NK-92 treated with Interleukin-12 subunit alpha and Interleukin-12 subunit beta, amount 100 ng/mL, for 24 hours (cell line): ENCODE data around the gene C1orf87.

Source experiments
- DNase-seq: peaks from one replicate; lab custom pipeline; 2025; lab: John Stamatoyannopoulos, UW

Gene C1orf87

GRCh38 chr1:60059468-60059867 is 14.1 kb downstream of the C1orf87 start:
- no peak for DNase-seq

- DNase-seq = no peak
Measured at GRCh38 chr1:60055336-60055735, 18.2 kb downstream of the C1orf87 start.

- DNase-seq = no peak
Measured at GRCh38 chr1:60054374-60054773, 19.2 kb downstream of the C1orf87 start.

- DNase-seq = no peak
Measured at GRCh38 chr1:60052601-60053000, 21.0 kb downstream of the C1orf87 start.

- no peak for DNase-seq
Measured at GRCh38 chr1:60051191-60051590, 22.4 kb downstream of the C1orf87 start.

- DNase-seq = no peak
Measured at GRCh38 chr1:60049188-60049587, 24.4 kb downstream of the C1orf87 start.

- DNase-seq = no peak
Measured at GRCh38 chr1:60044881-60045280, 28.7 kb downstream of the C1orf87 start.

GRCh38 chr1:60041783-60042182 is 31.8 kb downstream of the C1orf87 start:
- no peak for DNase-seq

- DNase-seq = no peak
Measured at GRCh38 chr1:60037669-60038068, 35.9 kb downstream of the C1orf87 start.

- DNase-seq = no peak
Measured at GRCh38 chr1:60036856-60037460, 36.6 kb downstream of the C1orf87 start.

- no peak for DNase-seq
Measured at GRCh38 chr1:60035921-60036320, 37.6 kb downstream of the C1orf87 start.

GRCh38 chr1:60034999-60035398 is 38.6 kb downstream of the C1orf87 start:
- DNase-seq = no peak

- DNase-seq = no peak
Measured at GRCh38 chr1:60033066-60033465, 40.5 kb downstream of the C1orf87 start.

GRCh38 chr1:60031146-60031545 is 42.4 kb downstream of the C1orf87 start:
- DNase-seq = no peak

- DNase-seq = no peak
Measured at GRCh38 chr1:60025552-60025951, 48.0 kb downstream of the C1orf87 start.

- no peak for DNase-seq
Measured at GRCh38 chr1:60017508-60018205, 55.9 kb downstream of the C1orf87 start.

- no peak for DNase-seq
Measured at GRCh38 chr1:60010690-60011089, 62.9 kb downstream of the C1orf87 start.

- no peak for DNase-seq
Measured at GRCh38 chr1:60008500-60008899, 65.1 kb downstream of the C1orf87 start.

- no peak for DNase-seq
Measured at GRCh38 chr1:60000625-60001024, 72.9 kb downstream of the C1orf87 start.

GRCh38 chr1:59999746-60000145 is 73.8 kb downstream of the C1orf87 start:
- no peak for DNase-seq

- no peak for DNase-seq
Measured at GRCh38 chr1:59999006-59999405, 74.6 kb downstream of the C1orf87 start.

GRCh38 chr1:59997479-59998115 is 76.0 kb downstream of the C1orf87 start:
- DNase-seq = no peak
